NK-92 treated with Interleukin-12 subunit alpha and Interleukin-12 subunit beta, amount 100 ng/mL, for 24 hours (cell line): ENCODE data around the gene SLX4IP.

Experiments
- DNase-seq: peaks from one replicate; lab custom pipeline; 2025; lab: John Stamatoyannopoulos, UW

Gene SLX4IP

GRCh38 chr20:10497283-10497682 lies 62.2 kb downstream of the SLX4IP start:
- DNase-seq = no peak

GRCh38 chr20:10497791-10498190 lies 62.7 kb downstream of the SLX4IP start:
- no peak for DNase-seq

- no peak for DNase-seq
Measured at GRCh38 chr20:10498200-10498599, 63.1 kb downstream of the SLX4IP start.

GRCh38 chr20:10501402-10501801 lies 66.3 kb downstream of the SLX4IP start:
- DNase-seq = no peak

GRCh38 chr20:10502098-10502526 lies 67.0 kb downstream of the SLX4IP start:
- no peak for DNase-seq

DNA sequence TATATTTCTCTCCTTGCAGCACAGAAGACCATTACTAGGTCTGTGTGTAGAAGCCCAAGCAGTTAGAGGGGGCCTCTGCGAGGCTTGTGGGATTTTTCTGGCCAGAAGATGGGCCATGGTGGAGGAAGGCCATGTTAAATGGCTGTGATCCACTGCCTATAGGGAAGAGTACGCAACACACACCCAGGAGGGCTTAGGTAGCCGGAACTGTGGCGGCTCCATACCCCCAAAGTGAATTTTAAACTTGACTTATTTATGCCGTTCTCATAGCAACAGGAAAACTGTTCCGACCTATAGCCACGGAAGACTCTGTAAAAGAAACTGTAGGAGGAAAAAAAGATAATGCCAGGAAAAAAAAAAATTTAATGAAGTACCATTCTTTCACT lies 69.5 kb downstream of the SLX4IP start:
- no peak for DNase-seq

- no peak for DNase-seq
Measured at GRCh38 chr20:10504994-10505730, 70.1 kb downstream of the SLX4IP start.

- no peak for DNase-seq
Measured at GRCh38 chr20:10505827-10506226, 70.7 kb downstream of the SLX4IP start.

GRCh38 chr20:10507052-10507451 lies 71.9 kb downstream of the SLX4IP start:
- no peak for DNase-seq

- DNase-seq = no peak
Measured at GRCh38 chr20:10508060-10508459, 73.0 kb downstream of the SLX4IP start.

- DNase-seq = no peak
Measured at GRCh38 chr20:10508468-10509251, 73.6 kb downstream of the SLX4IP start.

DNA sequence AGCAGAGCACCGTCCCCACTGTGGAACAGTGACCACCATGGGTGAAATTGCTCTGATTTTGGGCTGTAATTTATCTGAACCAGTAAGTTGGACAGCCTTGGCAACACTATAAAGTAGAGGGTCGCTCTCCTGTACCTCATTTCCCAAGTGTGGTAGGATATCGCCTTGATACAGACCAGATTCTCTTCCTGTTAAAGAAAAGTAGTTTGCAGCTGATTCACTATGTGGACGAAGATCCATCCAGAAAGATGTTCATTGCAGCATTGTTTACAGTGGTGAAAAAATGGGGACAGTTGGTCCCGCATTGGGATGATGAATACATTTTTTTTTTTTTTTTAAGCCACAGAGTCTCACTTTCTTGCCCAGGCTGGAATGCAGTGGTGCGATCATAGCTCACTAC lies 74.3 kb downstream of the SLX4IP start:
- no peak for DNase-seq

GRCh38 chr20:10510216-10510615 lies 75.1 kb downstream of the SLX4IP start:
- no peak for DNase-seq

GRCh38 chr20:10511170-10511508 lies 76.0 kb downstream of the SLX4IP start:
- no peak for DNase-seq

- DNase-seq = peak; percentile 81
Measured at GRCh38 chr20:10511509-10512251, 76.6 kb downstream of the SLX4IP start.

- no peak for DNase-seq
Measured at GRCh38 chr20:10513061-10513460, 78.0 kb downstream of the SLX4IP start.

DNA sequence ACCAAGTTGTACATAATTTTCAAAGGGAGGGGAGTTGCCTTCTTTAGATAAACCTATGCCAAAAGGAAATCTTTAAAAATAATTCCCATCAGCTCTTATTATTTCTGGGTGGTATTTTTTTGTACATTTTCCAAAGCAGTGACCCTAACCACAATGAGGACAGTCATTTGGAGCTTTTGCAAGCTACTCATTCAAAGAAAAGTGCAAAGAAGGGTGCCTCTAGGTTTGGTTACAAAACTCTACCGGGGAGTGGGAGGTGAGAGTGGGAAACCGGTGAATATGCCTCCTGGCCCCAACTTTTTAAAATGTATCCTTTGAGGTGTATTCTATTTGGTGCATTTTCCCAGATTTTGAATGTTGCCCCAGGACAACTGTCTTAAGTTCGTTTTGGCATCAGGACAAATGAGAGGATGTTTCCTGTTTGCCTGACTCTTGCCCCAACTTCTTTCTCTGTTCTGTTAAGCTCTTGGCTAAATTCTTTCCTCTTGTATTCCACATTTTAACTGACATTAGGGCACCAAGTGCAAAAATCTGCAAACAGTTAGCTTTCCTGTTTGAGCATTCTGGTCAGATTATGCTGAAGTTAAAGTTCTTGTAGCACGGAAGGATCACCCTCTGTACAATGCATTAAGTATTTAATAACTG lies 78.9 kb downstream of the SLX4IP start:
- no peak for DNase-seq

- DNase-seq = no peak
Measured at GRCh38 chr20:10516529-10516928, 81.4 kb downstream of the SLX4IP start.

DNA sequence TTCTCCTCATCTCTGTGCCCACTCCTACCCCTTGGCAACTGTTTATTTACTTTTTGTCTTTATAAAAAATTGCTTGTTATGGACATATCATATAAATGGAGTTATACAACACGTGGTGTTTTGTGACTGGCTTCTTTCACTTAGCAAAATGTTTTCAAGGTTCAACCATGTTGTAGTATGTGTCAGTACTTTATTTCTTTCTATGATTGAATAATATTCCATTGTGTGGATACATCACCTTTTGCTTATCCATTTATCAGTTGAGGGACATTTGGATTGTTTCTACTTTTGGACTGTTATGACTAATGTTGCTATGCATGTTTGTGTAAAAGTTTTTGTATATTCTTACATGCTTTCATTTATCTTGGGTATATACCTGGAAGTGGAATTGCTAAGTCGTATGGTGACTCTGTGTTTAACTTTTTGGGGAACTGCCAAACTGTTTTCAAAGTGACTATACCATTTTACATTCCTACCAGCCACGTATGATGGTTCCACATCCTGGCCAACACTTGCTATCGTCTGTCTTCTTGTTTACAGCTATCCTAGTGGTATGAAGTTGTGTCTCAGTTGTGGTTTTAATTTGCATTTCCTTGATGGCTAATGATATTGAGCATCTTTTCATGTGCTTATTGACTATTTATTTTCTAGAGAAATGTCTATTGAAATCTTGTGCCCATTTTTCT lies 84.4 kb downstream of the SLX4IP start:
- DNase-seq = no peak

- no peak for DNase-seq
Measured at GRCh38 chr20:10520528-10520927, 85.4 kb downstream of the SLX4IP start.

DNA sequence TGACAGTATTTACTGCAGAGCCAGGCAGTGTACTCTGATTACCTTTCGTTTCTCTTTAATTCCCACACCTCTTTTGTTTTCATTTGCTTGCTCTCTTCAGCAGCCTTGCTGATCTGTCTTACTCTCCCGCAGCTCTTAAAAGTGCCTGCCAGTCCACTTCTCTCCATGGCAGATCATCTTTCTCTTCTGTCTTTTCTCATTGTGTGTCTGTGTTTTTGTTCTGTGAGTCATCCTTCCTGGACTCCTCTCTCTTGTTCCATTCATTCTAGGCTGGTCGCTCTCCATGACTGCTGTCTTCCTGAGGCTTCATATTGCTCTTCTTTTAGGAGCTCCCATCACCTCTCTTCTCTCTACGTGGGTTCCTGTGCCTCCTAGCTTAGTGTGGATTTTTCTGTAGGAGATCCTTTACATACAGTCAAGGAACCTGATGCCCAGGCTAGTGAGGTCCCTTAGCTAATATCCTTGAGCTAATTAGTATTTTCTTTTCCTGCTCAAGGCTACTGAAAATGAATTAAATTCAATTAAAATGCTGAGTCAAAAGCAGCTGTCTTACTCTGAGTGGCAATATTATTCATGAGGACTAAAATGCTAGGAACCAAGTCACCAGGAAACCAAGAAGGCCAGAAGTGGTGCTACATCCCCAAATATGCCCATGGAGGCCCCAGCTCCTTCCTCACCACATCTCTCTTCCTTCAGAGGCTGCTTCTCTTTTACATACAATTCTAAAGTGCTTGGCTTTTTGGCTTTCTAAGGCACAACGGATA lies 86.1 kb downstream of the SLX4IP start:
- DNase-seq = no peak
